HG02623 (cell line): ENCODE results near the gene ZP3.
"Not testable (repeated sequence)": the region's sequence is repeated elsewhere in the genome, so short reads cannot be mapped to it uniquely, and the experiment has no call there.

Experiments
- ATAC-seq: cut with Tn5 transposase; IDR thresholded peaks from one replicate; pipeline ENCODE4 v1.9.1; 2021; ENCODE audit warnings: moderate library complexity; ENCODE audit not compliant: unreplicated experiment

ZP3 gene

GRCh38 chr7:76403780-76404494 is 20.8 kb upstream of the ZP3 start:
- ATAC-seq = no peak

- ATAC-seq = no peak
Observed at GRCh38 chr7:76405738-76406137, 19.0 kb upstream of the ZP3 start.

GRCh38 chr7:76407718-76408117 is 17.0 kb upstream of the ZP3 start:
- no peak for ATAC-seq

- no peak for ATAC-seq
Observed at GRCh38 chr7:76408121-76408560, 16.6 kb upstream of the ZP3 start.

GRCh38 chr7:76409537-76409936 is 15.2 kb upstream of the ZP3 start, which contains the start of gene SSC4D:
SSC4D (minus strand) TSS chr7:76409697; CDS start chr7:76404439, 5,258 bp downstream.
- ATAC-seq = no peak

- ATAC-seq = no peak
Observed at GRCh38 chr7:76411626-76412025, 13.1 kb upstream of the ZP3 start.

GRCh38 chr7:76412249-76412648 is 12.5 kb upstream of the ZP3 start:
- no peak for ATAC-seq

- ATAC-seq = not testable (repeated sequence)
Observed at GRCh38 chr7:76417654-76418310, 7.0 kb upstream of the ZP3 start.

- ATAC-seq = not testable (repeated sequence)
Observed at GRCh38 chr7:76421097-76421496, 3.7 kb upstream of the ZP3 start.

GRCh38 chr7:76423666-76424412 is 911 bp upstream of the ZP3 start:
- no peak for ATAC-seq

- ATAC-seq = no peak
Observed at GRCh38 chr7:76425156-76425555, 406 bp downstream of the ZP3 start.

- not testable (repeated sequence) for ATAC-seq
Observed at GRCh38 chr7:76425558-76425957, 808 bp downstream of the ZP3 start.

GRCh38 chr7:76426246-76426645 is 1.5 kb downstream of the ZP3 start:
- no peak for ATAC-seq

GRCh38 chr7:76427635-76428034 is 2.9 kb downstream of the ZP3 start:
- no peak for ATAC-seq

- no peak for ATAC-seq
Observed at GRCh38 chr7:76428149-76428823, 3.5 kb downstream of the ZP3 start.

- no peak for ATAC-seq
Observed at GRCh38 chr7:76428868-76429805, 4.4 kb downstream of the ZP3 start.

- no peak for ATAC-seq
Observed at GRCh38 chr7:76430211-76430610, 5.5 kb downstream of the ZP3 start.

GRCh38 chr7:76430836-76431235 is 6.1 kb downstream of the ZP3 start:
- no peak for ATAC-seq

- ATAC-seq = peak; percentile 59
Observed at GRCh38 chr7:76437873-76438272, 13.1 kb downstream of the ZP3 start.
